ENCODE results near the gene TCEAL9. TPM values are rescaled to one million over a fixed set of nuclear protein-coding genes. Genes with fewer than 3 reads are reported as not detected.

Gene TCEAL9
- total RNA-seq, 1 experiment from 2014 or later, result 43.8 TPM

Small RNAs within 50 kb of the gene (small RNA-seq; reads per million reads assigned to genes)
- gene Z92846.1, result not detected

Other genes starting within 250 kb of the TCEAL9 start
- gene BEX4, start 141.4 kb upstream of the TCEAL9 start, total RNA-seq (2014; rRNA removed; shearing (Covaris generic)), result 0.90 TPM in 1 of 2 replicates, not detected in the other
- gene TCEAL8, start 101.4 kb upstream of the TCEAL9 start, total RNA-seq (2014; rRNA removed; shearing (Covaris generic)), result 46.8 and 48.9 TPM in 2 replicates
- not detected in 2 replicates for gene TCEAL5, start 79.8 kb upstream of the TCEAL9 start, total RNA-seq (2014; rRNA removed; shearing (Covaris generic))
- gene BEX2, start 45.5 kb upstream of the TCEAL9 start, total RNA-seq (2014; rRNA removed; shearing (Covaris generic)), result 2.0 and 2.9 TPM in 2 replicates
- gene TCEAL7, start 26.3 kb upstream of the TCEAL9 start, total RNA-seq (2014; rRNA removed; shearing (Covaris generic)), result not detected in 2 replicates
- gene BEX3, start 20.0 kb downstream of the TCEAL9 start, total RNA-seq (2014; rRNA removed; shearing (Covaris generic)), result 198 and 210 TPM in 2 replicates
- not detected in 2 replicates for gene RAB40A, start 163.0 kb downstream of the TCEAL9 start, total RNA-seq (2014; rRNA removed; shearing (Covaris generic))
- 30.0 and 33.0 TPM in 2 replicates for gene TCEAL4, start 229.0 kb downstream of the TCEAL9 start, total RNA-seq (2014; rRNA removed; shearing (Covaris generic))

Data from HT1080 (cell line).